H1 (cell line): ENCODE results near the gene ERAS. TPM values are rescaled to one million over a fixed set of nuclear protein-coding genes. Genes with fewer than 3 reads are reported as not detected.

Experiments used
- CBX8 ChIP-seq: fragments of 300-800, 300-1000 bp; sonication (generic); IDR thresholded peaks from 2 replicates; pipeline ENCODE4 v1.7.1; 2016; ENCODE audit warnings: low read depth, low read length, borderline replicate concordance
- CEBPB ChIP-seq: IDR thresholded peaks from 2 replicates; pipeline ENCODE4 v1.6.1; 2012; ENCODE audit warnings: low read depth, low read length
- CHD7 ChIP-seq: fragments of 300-600 bp; sonication (generic); IDR thresholded peaks from 2 replicates; pipeline ENCODE4 v1.7.1; 2012; ENCODE audit warnings: low read length, moderate library complexity, mild to moderate bottlenecking, inconsistent platforms; ENCODE audit not compliant: insufficient replicate concordance
- GTF2F1 ChIP-seq: IDR thresholded peaks from 2 replicates; pipeline ENCODE4 v1.6.1; 2012; ENCODE audit warnings: low read depth, low read length, improper control_type of control experiment, borderline replicate concordance
- POLR2AphosphoS5 ChIP-seq: IDR thresholded peaks from 2 replicates; pipeline ENCODE4 v1.6.1; 2011; ENCODE audit warnings: low read depth, low read length
- RXRA ChIP-seq: IDR thresholded peaks from 2 replicates; pipeline ENCODE4 v1.6.1; 2011; ENCODE audit warnings: low read depth, mild to moderate bottlenecking, low read length, moderate library complexity; ENCODE audit not compliant: insufficient read depth
- SAP30 ChIP-seq: fragments of 300-600 bp; sonication (generic); IDR thresholded peaks from 2 replicates; pipeline ENCODE4 v1.7.1; 2012; ENCODE audit warnings: low read length, moderate library complexity, mild to moderate bottlenecking, inconsistent platforms; ENCODE audit not compliant: insufficient read depth, insufficient replicate concordance
- YY1 ChIP-seq: IDR thresholded peaks from 2 replicates; pipeline ENCODE4 v1.6.1; 2011; ENCODE audit warnings: low read depth, mild to moderate bottlenecking, low read length
- polyA plus RNA-seq, 7 experiments: library from polyadenylated mRNA; depleted of rRNA in 3 of 7; stranded (reverse) in 5 of 7; unstranded in 2 of 7; fragments of >200 nt in 5 of 7; fragments of 200-250 nt in 2 of 7; gene quantifications; 1 replicate in 5 of 7; 2 replicates in 1 of 7; 4 replicates in 1 of 7; pipeline versions ENCODE4 v1.2.1 to v1.2.3, GENCODE V29; 2011 to 2013; ENCODE audit warnings: missing spikeins in 2 of 7, mixed read lengths in 2 of 7
- total RNA-seq: library from RNA; stranded (reverse); fragmentation: NEBNext Ultra II Directional; extraction: Animal tissue kit (Norgen Biotek cat#: 25700); gene quantifications from 2 replicates; pipeline ENCODE4 v1.2.1, GENCODE V29; 2021

ERAS gene
- total and polyA plus RNA-seq, 2 of the 8 experiments (the other 6 are each of a cell fraction or from before 2014, with no cell fraction given) = 0.70 TPM; not detected in 1

GRCh38 chrX:48801280-48802088 is 24.8 kb upstream of the ERAS start, which contains the start of gene HDAC6 (continued):
- TF ChIP-seq YY1 = no peak
- no peak for TF ChIP-seq SAP30
- peak; percentile 37 for TF ChIP-seq POLR2AphosphoS5
- no peak for TF ChIP-seq CHD7
- no peak for TF ChIP-seq CEBPB
- no peak for TF ChIP-seq RXRA
- no peak for TF ChIP-seq CBX8
- no peak for TF ChIP-seq GTF2F1
